Measurements from ENCODE around the gene PNMA6F.
"Not testable (repeated sequence)": the region's sequence is repeated elsewhere in the genome, so short reads cannot be mapped to it uniquely, and the experiment has no call there.

DNA sequence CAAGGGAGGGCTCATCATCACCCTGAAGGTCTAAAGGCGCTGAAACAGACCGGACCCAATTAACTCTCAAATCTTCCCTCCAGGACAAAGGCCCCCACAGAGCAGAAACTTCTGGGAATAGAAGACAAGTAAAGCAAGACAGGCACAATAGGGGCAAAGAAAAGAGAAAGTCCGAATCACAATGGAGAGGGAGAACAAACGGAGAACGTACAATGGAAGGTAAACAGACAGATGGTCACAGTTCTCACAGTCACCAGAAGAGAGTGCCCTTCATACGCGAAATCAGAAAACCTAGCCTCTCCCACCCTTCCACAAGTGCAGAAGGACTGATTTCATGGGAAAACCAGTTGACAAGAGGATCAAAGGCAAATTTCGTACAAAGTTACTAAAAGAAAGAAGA, 35.9 kb downstream of the PNMA6F start:
- TF ChIP-seq BHLHE40 (IDR thresholded peaks at IDR 0.05; ENCODE audit: borderline replicate concordance); SP1 (IDR thresholded peaks at IDR 0.05); FOXM1 (IDR thresholded peaks at IDR 0.05; ENCODE audit: borderline replicate concordance); ELF4 (IDR thresholded peaks at IDR 0.05); SUZ12 (IDR thresholded peaks at IDR 0.05); LEF1 (IDR thresholded peaks at IDR 0.05; ENCODE audit: borderline replicate concordance); FOXA1 (IDR thresholded peaks at IDR 0.05); L3MBTL2 (conservative IDR thresholded peaks at IDR 0.05); FOXK2 (IDR thresholded peaks at IDR 0.05): not testable (repeated sequence)

Data from HEK293T (cell line).